NCI-H146 (cell line): ENCODE data around the gene SMARCAL1.
A peak's percentile ranks its signal among the peaks of the same experiment; 100 is the strongest.

Experiments used
- DNase-seq: peaks from one replicate; lab custom pipeline; 2025; lab: John Stamatoyannopoulos, UW

Gene SMARCAL1

GRCh38 chr2:216428618-216429350, 16.5 kb downstream of the SMARCAL1 start:
- peak; percentile 72 for DNase-seq

- DNase-seq, result no peak
Observed at GRCh38 chr2:216429428-216429827, 17.1 kb downstream of the SMARCAL1 start.

DNA sequence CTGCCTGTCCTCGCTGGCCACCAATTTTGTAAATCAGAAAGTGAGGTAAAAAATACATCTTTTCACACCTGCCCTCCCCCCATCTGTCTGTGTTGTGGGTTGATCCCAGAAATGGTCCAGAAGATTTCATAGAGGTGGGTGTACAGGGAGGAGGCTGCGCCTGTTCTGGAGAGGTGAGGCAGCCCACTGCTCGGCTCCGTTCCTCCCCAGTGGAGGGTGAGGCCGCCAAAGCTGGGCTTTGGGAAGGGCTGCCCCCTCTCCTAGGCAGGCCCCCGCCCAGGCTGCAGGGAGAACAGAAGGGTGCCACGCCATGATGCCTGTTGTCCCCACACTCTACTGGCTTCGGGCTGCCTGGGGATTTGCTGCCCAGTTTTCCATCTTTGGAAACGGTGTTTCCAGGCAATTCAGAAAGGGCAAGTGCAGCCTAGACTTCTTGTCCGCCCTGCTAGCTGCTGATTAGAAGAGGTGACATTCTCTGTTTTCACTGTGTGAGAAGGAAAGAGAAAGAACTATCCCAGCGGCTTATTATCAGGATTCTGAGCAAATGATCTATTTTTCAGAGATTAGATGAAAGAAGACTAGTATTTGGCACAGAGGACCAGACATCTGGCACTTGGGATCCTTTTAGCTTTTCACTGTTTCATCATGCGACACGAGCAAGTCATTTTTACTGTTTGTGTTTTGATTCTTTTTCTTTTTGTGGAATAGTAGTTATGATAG, 18.7 kb downstream of the SMARCAL1 start:
- no peak for DNase-seq

GRCh38 chr2:216431531-216431856, 19.2 kb downstream of the SMARCAL1 start:
- no peak for DNase-seq

DNA sequence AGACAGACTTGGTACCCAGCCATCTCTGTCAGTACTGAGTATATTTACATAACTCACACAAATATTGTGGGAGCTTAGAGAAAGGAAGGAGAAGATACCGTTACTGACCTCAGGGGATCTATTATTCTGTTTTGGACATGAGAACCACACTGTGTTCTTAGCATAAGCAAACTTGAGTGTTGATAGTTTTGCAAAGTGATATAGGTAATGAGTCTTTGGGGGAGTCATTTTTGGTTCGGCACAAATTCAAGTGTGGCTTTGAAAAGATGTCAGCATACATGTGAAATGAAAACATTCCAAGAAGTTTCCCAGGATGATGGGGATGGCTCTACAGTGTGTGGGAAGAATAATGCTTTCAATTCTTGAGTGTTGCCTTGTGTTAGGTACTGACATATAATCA, 24.1 kb downstream of the SMARCAL1 start:
- no peak for DNase-seq

DNA sequence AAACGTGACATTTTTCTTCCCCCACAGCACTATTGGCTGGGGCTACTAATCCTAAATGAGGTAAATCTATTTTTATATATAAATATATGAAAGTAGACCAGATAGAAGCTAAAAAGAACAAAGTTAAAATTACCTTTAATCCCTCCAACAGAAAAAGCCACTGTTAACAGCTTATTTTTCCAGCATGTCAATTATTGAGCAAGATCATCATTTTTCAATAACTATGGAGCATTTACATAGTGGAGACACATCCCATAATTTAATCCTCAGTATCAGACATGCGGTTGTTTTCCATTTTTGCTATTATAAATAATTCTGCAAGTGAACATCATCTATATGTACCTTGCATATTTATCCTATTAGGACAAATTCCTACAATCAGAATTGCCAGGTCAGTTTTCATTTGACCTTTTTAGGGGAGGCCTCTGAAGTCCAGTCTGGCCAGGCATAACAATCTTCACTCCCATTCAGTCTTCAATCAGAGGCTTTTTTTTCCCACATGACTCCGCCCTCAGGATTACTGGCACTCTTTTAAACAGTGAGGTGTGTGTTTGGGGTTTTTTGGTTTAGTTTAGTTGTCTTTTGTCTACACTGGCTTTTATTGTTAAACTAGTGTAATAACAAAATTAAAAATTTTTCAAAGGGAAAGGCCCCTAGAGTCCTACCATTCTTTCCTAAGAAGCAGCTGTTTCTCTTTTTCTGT, 29.2 kb downstream of the SMARCAL1 start:
- DNase-seq, result no peak

- peak; percentile 24 for DNase-seq
Observed at GRCh38 chr2:216445501-216445900, 33.2 kb downstream of the SMARCAL1 start.

- no peak for DNase-seq
Observed at GRCh38 chr2:216446343-216446742, 34.1 kb downstream of the SMARCAL1 start.

DNA sequence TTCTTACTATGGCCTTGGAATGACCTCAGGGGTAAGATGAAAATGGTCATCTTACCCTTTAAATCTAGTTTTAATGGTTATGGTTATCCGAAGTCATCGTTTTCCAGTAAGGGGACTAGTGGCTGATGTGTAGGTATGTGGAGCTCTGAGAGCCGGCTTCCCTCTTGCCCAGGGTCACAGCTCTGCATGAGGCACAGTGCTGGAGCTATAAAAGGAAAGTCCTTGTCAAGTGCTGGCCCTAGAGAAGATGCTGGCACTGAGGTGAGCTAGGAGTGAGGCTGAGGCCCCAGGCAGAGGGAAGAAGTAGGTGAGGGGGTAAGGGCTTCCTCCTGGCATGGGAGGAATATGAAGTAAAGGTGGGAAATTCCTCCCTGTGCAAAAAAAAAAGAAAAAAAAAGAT, 35.0 kb downstream of the SMARCAL1 start:
- no peak for DNase-seq

- no peak for DNase-seq
Observed at GRCh38 chr2:216448829-216449228, 36.5 kb downstream of the SMARCAL1 start.

DNA sequence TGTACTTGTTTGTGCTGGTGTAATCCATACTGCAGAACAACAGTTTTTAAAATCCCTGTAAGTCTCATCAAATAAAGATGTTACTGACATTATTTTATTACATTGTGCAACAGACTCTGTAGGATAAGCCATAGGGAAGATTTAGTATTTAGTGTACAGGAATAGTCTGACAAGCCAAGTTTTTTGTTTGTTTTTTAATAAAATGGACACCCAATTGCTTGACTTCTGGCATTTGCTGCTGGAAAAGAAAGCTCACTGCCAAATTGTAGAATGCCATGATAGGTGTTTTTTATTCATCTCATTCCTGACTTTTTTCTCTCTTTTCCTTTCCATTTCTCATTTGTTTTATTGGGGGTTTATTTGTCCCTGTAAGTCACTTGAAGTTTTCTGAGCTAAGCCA, 38.1 kb downstream of the SMARCAL1 start:
- no peak for DNase-seq

GRCh38 chr2:216450784-216451183, 38.5 kb downstream of the SMARCAL1 start:
- no peak for DNase-seq

GRCh38 chr2:216453955-216454614, 41.8 kb downstream of the SMARCAL1 start:
- DNase-seq, result no peak

- DNase-seq, result no peak
Observed at GRCh38 chr2:216463148-216463547, 50.9 kb downstream of the SMARCAL1 start.

DNA sequence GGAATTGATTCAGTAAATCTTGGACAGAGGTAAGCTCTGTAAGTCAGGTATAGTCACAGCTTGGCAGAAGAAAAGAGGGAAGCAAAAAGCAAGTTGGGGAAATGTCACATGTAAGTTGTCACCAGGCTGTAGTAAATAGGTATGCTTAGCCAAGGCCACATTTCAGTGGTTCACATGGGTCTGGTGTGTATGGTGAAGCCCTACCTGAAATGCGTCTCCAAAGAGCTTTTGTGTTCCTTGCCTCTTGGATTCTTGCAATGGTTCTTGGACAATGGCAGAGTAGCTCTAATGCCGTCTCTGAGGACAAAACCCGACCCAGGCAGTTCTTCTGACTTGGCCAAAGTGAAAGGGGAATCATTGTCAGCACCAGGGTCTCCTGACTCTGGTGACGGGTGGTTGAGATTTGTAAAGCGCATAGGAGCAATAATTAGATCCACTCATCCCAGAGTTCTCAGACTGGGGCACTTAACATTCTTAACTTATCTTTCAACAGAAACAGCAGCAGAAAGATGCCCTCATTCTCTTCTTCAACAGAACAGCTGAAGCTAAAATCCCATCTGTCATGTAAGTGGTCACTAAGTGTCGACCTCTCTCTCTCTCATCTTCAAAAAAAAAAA, 51.9 kb downstream of the SMARCAL1 start:
- no peak for DNase-seq

GRCh38 chr2:216465579-216466195, 53.4 kb downstream of the SMARCAL1 start:
- DNase-seq, result no peak

DNA sequence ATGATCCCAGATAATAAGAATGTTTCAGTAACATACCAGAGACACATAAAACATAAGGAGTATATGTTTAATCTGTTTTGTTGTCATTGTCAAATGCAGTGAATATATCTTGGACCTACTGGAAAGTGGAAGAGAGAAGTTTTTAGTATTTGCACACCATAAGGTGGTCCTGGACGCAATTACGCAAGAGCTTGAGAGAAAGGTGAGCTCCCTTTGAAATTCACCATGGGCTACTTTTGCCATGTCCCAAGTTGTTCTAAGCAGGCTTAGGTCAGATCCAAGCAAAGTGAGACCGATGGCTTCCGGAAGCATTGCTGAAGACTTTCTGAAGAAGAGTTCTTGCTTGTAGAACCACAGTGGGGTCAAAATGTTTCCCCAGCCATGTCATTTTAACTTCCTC, 55.6 kb downstream of the SMARCAL1 start:
- no peak for DNase-seq

DNA sequence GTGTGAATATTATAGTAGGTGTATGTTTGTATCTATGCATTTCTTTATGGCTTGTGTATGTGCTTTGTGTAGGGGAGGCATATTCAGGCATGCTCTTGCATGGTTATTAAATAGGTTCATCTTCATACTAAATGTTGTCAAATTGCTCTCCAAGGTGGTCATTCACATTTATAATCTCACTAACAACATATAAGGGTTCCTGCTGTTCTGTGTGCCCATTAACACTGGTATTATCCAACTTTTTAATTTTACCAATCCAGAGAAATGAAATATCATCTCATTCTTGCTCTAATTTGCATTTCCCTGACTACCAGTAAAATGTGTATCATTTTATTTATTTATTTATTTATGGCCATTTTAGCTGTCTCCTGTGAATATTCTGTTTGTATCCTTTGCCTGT, 57.4 kb downstream of the SMARCAL1 start:
- DNase-seq, result no peak

DNA sequence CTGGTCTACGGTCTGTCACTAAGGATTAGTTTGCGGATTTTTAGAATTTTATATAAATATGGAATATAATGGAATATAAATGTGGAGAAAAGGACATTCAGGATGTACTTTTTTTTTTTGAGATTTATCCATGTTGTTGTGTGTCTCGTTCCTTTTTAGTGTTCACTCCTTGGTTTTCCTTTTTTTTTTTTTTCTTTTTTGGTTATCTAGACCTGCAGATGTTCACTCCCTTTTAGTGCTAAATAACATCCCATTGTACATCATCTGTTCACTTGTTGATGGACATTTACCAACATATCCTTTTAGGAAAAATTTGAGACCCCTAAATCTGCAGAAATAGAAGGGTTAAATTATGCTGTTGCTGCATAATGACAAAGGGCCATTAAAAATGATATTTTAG, 60.9 kb downstream of the SMARCAL1 start:
- no peak for DNase-seq

DNA sequence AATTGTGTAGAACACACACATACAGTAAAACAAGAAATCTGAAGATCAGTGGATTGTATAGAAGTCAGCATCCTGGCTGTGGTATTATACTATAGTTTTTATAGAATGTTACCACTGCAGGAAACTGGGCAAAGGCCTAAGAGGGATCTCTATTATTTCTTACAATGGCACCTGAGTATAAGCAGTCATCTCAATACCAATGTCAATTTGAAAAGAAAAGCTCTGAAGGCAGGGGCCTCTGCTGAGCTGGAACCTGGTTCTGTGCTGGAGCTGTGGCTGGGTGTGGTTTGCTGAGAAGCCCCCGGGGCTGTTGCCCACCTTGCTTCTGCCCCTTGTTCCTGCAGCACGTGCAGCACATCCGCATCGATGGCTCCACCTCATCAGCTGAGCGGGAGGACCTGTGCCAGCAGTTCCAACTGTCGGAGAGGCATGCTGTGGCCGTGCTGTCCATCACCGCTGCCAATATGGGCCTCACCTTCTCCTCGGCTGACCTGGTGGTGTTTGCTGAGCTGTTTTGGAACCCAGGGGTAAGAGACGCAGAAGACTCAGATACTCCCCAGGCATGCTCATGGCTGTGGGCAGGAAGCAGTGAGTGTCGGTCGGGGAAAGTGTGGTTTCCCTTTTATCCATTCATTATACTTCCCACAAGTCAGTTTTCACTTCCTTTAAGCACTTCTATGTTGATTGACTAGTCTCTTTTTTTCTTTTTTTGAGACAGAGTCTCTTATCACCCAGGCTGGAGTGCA, 62.8 kb downstream of the SMARCAL1 start:
- no peak for DNase-seq

DNA sequence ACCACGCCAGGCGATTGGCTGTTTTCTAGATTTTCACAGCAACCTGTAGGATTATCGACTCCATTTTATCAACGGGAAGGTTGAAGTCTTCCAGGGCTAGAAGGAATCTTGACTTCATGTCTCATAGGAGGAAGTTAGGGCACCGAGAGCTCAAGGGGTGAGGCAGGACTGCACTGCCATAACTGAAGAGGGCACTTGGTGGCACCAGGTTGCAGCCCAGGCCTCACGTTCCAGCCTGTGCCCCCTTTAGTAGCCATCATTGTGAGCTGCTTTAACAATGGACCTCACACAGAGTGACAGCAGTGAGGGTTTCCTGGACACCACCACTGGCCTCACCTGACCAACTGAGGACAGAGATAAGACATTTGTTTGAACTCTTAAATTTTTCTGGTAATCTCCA, 63.5 kb downstream of the SMARCAL1 start:
- no peak for DNase-seq
